ENCODE data around the gene LDLRAD4.

LDLRAD4 gene

GRCh38 chr18:13455471-13455870 is 236.9 kb downstream of the LDLRAD4 start:
- no peak for TF ChIP-seq CTCF (IDR thresholded peaks at IDR 0.05; ENCODE audit: low read depth, low read length)
- no peak overlapping the region for H3K4me3 ChIP-seq (ENCODE audit: low read depth, low read length)

DNA sequence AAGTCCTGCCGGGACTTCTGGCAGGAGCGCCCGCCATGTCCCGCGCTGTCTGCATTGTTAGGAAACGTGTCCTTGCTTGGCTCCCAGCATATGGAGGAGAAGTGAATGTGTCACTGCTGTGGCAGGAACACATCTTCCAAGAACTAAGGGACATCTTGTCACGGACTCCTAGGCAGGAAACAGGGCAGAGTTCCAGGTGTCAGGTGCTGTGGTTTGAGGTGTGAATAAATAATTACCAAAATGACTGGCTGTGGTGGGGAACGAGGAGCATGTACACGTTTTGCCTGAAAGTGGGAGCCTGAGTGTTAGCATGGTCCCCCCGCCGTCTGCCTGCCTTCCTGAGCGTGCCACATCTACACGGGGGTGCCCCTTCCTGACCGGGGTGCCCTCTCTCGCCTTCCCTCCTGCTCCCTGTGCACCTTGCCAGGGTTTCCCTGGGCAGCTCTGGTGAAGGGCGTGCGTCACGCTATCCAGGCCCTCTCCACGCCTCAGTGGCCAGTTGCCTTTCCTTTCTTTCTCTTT is 237.5 kb downstream of the LDLRAD4 start:
- no peak for TF ChIP-seq CTCF (IDR thresholded peaks at IDR 0.05; ENCODE audit: low read depth, low read length)
- no peak overlapping the region for H3K4me3 ChIP-seq (ENCODE audit: low read depth, low read length)

- no peak for TF ChIP-seq CTCF (IDR thresholded peaks at IDR 0.05; ENCODE audit: low read depth, low read length)
- H3K4me3 ChIP-seq (ENCODE audit: low read depth, low read length), result no peak overlapping the region
Observed at GRCh38 chr18:13456736-13457271, 238.2 kb downstream of the LDLRAD4 start.

GRCh38 chr18:13457327-13457726 is 238.8 kb downstream of the LDLRAD4 start:
- TF ChIP-seq CTCF (IDR thresholded peaks at IDR 0.05; ENCODE audit: low read depth, low read length), result no peak
- no peak overlapping the region for H3K4me3 ChIP-seq (ENCODE audit: low read depth, low read length)

GRCh38 chr18:13460946-13461345 is 242.4 kb downstream of the LDLRAD4 start:
- H3K4me3 ChIP-seq (ENCODE audit: low read depth, low read length), result no peak overlapping the region
- no peak for TF ChIP-seq CTCF (IDR thresholded peaks at IDR 0.05; ENCODE audit: low read depth, low read length)

DNA sequence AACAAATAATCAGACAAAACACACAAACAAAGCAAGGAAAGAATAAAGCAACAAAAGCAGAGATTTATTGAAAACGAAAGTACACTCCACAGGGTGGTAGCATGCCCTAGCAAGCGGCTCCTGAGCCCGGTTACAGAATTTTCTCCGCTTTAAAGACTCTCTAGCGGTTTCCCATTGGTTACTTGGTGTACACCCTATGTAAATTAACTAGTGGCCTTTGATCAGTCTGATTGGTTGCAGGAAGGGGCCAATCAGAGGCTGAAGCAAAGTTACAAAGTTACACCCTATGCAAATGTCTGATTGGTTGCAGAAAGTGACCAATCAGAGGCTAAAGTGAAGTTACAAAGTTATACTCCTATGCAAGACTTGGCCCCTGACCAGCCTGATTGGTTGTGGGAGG is 242.9 kb downstream of the LDLRAD4 start:
- no peak for TF ChIP-seq CTCF (IDR thresholded peaks at IDR 0.05; ENCODE audit: low read depth, low read length)
- H3K4me3 ChIP-seq (ENCODE audit: low read depth, low read length), result no peak overlapping the region

DNA sequence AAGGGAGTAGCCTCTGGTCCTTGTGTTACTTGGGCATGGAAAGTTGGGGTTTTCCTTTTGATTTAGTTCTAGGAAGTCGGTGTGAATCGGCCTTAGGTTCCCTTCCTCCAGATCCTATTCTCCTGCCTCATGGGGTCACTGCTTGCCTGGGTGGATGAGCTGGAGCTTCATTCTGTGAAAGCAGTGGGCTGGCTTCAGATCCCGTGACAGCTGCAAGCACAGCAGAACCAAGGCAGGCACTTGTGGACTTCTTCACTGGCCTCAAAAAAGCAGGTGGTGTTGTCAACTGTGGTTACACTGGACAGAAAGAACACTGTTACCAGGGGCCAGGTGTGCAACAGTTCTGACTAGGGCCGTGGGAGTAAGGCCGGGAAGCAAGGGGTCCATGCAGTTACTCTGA is 243.4 kb downstream of the LDLRAD4 start:
- no peak for TF ChIP-seq CTCF (IDR thresholded peaks at IDR 0.05; ENCODE audit: low read depth, low read length)

More for the DNA sequence above, 243.4 kb downstream of the LDLRAD4 start:
- H3K4me3 ChIP-seq (ENCODE audit: low read depth, low read length), result no peak overlapping the region
